Activated CD4-positive, alpha-beta T cell treated with anti-CD3 and anti-CD28 coated beads for 1 hour (primary cell): ENCODE data around the gene MYH7.
"Not testable (repeated sequence)": the region's sequence is repeated elsewhere in the genome, so short reads cannot be mapped to it uniquely, and the experiment has no call there.

Experiments
- DNase-seq: peaks from one replicate; pipeline ENCODE4 v3.0.0-alpha.2; 2020

The MYH7 gene

DNA sequence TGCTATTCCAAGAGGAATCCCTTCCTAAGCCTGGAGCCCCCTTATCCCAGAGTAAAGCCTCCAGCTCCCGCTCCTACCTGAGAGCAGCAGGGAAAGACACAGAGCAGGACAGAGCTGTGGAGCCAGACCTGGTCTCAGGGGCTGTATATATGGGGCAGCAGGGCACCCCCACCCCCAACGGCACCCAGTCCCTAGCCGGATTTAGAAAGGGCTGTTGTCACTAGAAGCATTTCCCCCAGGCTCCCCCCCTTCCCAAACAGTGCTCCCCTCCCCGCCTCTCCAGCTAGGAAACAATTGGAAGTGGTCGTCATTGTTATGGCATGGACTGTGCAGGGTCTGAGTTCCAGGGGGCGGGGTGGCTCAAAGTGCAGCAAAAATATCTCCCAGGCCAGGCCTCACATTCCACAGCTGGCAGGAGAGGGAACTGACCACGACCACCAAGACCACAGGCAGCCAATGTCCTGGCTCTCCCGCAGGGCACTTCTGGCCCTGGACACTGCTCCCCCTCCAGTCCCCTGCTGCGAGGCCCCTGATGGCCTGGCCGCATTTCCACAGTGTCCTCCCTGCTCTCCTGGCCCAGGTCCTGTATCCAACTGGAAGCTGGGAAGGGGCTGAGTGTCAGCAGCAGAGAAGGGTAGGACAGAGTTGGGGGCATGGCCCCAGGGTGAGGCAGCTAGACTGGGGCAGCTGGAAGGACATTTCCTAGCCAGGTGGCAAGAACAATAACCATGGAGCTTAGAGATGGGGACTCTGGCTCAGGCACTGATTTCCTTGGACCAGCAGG lies at the start of gene MYH7:
Gene MYH7 (minus strand): TSS at position 118 of the 784 bp plus-strand sequence. CDS start 1,928 bp downstream, outside the sequence.
- DNase-seq = no peak

DNA sequence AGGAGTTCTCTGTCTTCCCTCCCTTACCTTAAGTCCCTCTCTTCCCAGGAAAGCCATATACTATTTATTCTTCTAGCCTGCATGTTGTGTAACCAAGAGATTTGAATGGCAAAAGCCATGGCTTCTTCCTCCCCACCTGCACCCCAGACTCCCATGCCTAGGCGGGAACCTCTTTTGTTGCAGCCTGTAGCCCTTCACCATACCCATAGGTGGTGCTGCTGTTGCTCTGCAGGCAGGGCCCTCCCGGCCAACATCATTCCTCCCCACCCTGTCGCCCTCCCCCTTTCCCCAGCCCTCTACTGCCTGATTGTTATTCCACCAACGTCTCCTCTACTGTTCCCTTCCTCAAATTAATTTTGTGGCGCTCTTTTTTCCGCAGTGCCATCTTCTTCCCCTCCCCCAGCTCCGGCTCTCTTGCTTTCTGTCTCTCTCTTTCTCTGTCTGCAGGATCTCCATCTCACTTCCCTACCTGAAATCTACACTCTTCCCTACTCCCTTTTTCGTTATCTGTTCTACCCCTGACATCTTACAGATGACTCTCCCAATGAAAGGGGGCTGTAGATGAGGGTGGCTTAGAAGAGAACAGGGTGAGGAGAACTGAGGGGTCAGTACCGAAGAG lies 47.9 kb upstream of the MYH7 start:
- DNase-seq = no peak

DNA sequence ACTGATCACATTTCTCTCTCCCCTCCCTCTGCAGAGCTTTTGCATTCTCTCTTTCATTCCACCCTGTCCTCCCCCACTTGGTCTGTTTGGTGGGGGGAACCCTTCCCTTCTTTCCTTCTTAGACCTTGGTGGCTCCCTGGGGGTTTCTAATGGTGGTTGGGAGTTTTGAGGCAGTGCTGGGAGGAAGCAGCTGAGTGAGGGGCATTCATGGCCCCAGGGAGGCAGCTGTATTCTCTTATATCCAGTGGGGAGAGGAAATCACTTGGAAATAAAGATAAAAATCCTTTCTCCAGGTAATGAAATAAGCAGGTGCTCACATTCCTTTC lies 47.3 kb upstream of the MYH7 start:
- DNase-seq = no peak

DNA sequence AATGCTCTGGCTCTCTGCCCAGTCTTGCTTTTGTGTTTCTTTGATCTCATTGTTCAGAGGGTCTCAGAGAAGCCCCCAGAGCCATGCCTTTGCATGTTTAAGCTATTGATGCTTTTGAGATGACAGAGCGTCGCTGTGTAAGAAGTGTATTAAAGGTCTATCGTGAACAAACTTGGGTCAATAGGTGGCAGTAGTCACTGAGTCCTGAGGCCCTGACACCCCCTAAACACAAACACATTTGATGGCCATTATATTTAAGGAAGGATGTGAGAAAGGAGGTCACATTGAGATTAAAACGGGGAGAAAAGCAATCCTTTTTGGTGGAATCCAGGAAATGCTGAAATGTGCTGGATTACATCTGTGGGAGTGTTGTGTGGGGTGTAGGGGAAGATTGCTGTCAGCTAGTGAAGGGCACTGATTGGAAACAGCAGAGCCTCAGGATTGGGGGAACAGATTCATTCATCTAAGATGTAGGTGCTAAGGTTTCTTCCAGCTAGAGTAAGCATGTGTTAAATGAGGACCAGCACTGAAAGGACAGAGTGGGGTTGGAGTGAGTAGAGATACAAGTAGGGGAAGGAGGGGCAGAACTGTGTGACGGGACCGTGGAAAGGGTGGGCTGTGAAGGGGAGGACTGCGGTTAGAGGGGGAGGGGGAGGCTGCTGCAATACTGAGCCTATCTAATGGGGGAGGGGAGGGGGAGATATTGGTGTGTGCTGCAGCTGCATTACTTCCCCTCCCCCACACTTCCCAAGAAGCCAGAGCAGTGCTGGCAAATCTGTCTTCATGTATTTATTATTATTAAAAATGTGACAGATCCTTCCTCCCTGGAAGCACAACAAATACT lies 46.7 kb upstream of the MYH7 start:
- DNase-seq = no peak

DNA sequence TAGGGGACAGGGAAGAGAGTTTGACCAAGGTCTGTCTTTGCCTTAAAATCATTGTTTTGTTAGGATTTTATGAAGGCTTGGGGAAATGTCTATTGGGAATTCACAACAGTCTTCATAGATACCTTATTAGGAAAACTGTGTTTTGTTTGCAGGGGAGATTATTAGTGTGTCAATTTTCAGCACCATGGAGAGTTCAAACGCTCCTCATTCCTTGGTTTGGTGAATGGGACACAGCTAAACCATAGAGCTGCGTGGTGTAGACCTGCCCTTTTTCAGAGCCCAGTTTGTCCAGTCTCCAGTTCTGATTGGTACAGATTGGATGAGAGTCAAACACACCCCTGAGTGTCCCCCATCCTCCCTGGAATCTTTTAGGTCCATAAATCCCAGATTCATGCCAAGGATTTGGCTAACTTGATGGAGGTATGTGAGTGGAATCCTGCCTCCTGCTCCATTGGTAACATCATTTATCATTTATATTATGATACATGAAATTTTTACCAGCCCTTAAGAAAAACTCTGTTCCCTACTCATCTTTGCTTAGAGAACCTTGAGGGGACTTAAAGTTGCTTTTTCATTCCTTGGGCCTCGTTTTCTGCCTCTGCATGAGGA lies 46.0 kb upstream of the MYH7 start:
- DNase-seq = no peak

DNA sequence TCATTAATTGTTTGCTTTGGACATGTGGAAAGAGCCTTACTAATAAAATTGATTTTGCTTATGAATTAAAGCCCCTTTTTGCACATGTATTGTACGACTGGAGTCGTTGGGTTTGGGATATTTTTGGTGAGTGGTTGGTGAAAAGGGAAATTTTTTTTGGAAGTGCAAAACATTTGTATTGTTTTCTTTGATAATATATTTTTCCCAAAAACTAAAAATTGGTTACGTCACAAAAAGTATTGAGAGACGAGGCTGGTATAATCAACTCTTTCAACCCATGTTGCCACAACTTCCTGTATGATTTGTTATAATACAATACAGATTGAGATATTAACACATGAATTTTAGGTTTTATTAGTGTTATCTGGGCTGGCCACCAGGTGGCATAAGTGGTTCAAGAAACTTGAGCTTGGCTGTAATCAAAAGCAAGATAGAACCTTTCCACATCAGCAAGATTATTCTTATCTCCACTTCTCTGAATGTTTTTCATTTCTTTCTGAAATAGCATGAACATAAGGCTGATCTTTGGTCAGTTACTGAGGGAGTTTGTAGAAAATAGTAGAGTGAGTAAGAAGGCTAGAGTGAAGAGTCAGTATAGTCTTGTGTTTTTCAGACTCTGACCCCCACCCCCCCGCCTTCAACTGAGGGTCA lies 42.8 kb upstream of the MYH7 start:
- peak; percentile 38 for DNase-seq

DNA sequence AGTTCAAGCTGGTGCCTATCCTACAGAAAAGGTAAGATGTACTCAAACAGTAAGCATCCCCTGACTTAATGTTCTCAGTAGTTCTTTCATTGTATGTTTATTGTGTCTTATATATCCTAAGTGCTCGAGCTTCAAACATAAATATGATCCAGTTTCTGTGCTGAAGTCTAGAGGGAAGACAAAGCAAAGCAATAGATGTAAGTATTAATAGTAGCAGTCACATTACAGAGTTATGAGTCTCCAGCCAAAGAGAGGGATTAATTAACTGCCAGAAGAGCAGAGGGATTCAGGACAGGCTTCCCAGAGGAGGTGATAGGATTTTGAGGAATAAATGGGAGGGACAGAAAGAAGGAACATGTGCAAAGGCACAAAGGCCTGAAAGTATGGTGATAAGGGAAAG lies 35.5 kb upstream of the MYH7 start:
- DNase-seq = no peak

DNA sequence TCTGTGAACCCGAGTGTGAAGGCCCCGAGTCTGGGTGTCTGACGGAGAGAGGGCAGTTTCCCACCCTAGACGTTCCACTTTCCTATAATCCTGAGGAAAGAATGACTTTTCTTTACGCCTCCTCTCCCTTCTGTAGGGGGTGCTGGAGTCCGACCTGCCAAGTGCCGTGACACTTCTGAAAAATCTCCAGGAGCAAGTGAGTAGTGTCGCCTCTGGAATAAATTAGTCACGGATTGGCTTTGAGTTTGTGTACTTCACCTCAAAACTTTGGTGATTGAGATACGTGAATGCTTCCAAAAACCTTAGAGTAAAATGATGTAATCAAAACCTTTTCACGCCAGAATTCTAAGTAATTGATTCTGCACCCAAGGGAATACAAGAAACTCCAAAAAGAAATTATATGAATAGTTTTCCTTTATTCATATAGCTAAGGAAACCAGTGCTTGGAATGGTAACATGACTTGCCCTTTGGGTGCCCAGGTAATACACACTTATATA lies 34.5 kb upstream of the MYH7 start:
- no peak for DNase-seq

DNA sequence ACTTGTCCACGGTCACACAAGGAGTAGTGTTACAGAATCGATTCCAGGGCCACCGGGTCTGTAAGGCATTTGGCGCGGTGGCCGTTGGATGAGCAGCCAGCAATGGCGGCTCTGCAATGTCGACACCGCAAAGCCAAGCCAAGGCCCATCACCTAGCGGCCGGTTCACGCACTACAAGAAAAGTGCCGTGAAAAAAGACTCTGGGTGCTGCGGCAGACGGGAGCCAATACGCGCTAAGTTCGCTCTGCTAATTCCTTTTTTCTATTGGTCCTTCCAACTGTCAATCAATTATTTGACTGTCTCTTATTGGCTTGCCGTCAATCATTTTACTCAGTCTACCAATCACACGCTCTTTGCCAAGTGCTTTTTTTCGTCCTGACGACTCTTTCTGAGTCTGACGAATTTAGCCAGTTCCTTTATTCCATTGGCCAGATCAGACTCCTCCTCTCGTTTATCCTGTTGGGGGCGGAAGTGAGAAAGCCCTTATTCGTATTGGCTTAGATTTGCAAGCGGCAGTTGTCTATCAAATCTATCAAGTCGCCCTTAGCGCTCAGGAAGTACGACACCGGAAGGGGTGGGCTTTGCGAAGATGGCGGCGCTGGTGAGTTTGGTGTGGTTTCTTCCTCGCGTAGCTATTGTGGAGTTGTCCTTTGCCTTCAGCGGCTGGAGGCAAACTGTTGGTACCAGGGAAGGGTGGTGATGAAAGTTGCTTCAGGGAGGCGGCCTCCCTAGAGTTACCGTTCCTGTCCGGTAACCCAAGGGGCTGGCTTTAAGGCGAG lies 33.9 kb upstream of the MYH7 start, which contains the start of gene NGDN:
Gene NGDN (plus strand): TSS at position 577 of the 779 bp plus-strand sequence. CDS start 13 bp downstream, at position 590.
- DNase-seq = peak; percentile 83

DNA sequence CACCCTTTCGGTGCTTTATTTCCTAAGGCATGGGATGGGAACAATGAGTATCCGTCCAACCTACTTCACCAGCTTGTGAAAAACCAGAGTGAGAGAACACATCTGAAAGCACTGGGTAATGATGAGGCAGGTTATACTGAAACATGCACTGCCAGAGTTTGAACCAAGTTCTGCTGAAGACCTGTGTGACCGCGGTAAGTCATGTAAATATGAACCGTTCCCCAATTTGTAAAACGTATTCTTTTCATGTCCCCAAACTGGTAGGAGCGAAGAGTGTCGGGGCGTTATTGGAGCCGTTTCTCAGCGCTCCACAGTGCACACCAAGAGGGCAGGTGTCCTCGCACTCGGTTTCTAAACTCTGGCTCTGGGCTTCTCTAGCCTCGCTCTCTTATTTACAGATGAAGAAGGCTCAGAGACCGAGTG lies 33.3 kb upstream of the MYH7 start:
- no peak for DNase-seq

DNA sequence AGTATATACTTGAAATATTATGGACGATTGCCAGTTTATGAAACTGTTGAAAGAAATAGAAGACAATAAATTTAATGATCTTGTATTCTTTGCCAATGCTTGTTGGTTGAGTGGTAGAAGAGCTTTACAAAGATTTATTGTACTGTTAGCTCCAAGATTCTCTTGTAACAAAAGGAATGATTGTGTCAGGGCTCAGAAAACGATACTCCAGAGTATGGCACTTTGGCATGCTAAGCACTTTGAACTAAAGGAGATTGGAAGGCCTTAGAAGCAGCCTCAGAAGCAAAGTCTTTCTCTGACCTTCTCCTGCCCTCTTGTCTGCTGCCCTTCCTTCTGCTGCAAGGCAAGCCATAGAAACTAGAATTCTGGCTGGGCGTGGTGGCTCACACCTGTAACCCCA lies 29.8 kb upstream of the MYH7 start:
- no peak for DNase-seq

DNA sequence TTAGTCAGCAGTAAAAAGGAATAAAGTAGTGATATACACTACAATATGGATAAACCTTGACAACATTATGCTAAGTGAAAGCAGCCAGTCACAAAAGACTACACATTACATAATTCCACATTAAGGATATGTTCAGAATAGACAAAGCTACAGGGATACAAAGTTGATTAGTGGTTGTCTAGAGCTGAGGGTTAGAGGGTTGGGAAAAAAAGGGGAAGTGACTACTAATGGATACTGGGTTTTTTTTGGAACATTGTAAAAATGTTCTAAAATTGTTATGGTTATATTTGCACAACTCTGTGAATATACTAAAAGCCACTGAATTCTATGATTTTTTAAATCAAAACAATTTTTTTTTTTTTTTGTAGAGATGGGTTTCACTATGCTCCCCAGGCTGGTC lies 29.2 kb upstream of the MYH7 start:
- no peak for DNase-seq

DNA sequence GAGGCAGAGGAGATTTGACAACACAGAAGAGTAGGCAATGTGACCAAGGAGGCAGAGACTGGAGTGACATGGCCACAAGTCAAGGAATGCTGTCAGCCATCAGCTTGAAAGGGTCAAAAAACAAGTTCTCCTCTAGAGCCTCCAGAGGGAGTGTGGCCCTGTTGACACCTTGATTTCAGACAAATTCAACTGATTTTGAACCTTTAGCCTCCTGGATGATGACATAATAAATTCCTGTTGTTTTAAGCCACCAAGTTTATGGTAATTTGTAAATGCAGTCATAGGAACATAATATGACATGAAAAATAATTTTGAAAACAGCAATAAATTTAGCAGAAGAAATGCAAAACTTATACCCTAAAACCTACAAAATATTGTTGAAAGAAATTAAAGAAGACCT lies 25.5 kb upstream of the MYH7 start:
- DNase-seq = no peak

DNA sequence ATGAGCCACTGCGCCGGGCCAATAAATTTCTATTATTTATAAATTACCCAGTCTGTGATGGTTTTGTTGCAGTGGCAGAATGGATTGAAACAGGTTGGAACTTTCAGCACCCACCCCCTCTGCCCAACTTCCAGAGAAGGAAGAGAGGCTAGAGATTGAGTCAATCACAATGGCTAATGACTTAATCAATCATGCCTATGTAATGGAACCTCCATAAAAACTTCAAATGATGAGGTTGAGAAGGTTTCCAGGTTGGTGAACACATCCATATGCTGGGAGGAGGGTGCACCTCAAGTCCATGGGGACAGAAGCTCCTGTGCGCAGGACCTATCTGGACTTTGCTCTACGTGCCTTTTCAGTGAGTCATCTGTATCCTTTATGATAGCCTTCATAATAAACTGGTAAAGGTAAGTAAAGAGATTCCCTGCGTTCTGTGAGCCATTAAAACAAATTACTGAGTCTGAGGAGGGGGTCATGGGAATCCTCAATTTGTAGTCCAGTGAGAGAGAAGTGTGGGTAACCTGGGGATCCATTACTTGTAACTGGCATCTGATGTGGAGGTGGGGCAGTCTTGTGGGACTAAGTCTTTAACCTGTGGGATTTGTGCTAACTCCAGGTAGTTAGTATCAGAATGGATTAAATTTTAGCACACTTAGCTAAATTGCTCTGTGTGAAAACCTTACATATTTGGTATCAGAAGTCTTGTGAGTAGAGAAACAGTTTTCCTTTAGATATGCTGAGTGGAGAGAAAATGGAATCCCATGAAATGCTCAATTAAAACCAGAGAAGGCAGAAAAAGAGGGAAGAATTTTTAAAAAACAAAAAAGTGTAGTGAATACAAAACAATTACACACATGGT lies 22.4 kb upstream of the MYH7 start:
- no peak for DNase-seq

DNA sequence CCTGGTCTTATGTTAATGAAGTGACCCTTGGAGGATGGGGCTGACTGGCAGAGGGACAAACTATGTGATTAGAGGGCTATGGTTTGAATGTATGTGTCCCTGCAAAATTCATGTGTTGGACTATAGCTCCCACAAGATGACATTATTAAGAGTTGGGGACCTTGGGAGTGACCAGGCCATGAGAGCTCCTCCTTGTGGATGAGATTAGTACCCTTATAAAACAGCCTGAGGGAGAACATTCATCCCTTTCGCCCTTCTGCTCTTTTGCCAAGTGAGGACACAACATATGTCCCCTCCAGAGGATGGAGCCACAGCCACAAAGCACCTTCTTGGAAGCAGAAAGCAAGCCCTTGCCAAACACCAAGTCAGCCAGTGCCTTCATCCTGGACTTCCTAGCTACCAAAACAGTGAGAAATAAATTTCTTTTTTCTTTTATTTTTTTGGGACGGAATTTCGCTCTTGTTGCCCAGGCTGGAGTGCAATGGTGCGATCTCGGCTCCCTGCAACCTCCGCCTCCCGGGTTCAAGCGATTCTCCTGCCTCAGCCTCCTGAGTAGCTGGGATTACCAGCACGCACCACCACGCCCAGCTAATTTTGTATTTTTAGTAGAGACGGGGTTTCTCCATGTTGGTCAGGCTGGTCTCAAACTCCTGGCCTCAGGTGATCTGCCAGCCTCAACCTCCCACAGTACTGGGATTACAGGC lies 21.6 kb upstream of the MYH7 start:
- DNase-seq = not testable (repeated sequence)

DNA sequence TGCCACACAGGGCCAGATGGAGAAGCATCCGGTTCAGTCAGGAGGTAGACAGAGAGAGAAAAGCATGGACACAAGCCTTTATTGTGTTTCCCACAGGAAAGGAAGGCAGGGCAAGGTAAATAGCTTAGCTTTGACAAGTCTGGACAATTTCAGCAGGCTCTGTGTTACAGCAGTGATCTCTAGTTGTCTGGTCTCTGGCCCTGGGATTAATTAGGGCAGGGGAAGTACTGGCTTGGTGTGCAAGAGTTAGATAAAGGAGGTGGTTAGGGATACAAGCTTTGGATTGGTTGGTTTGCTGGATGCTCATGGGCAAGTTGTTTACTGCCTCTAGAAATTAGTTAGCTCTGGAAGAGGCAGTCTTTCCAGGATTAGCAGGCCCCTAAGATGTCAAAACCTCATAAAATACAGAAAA lies 19.0 kb upstream of the MYH7 start:
- DNase-seq = no peak

DNA sequence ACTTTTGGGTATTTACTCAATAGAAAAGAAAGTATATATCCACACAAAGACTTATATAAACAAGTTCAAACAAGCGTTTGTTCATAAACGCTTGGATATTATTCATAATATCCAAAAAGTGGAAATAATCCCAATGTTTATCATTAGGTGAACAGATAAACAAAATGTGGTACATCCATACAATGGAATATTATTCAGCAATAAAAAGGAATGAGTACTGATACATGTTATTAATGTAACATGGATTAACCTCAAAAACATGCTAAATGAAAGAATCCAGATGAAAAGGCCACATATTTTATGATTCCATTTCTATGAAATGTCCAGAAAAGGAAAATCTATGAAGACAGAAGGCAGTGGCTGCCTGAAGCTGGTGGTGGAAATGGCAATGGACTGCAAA lies 16.8 kb upstream of the MYH7 start:
- no peak for DNase-seq

DNA sequence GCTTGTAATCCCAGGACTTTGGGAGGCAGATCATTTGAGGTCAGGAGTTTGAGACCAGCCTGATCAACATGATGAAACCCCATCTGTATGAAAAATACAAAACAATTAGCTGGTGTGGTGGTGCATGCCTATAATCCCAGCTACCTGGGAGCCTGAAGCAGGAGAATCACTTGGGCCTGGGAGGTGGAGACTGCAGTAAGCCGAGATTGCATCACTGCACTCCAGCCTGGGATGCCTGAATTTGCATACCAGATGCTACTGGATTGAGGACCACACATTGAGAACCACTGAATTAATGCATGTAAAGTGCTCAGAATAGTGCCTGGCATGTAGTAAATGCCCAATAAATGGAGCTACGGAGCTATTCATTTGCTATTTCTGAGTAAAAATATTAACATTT lies 14.9 kb upstream of the MYH7 start:
- DNase-seq = no peak

DNA sequence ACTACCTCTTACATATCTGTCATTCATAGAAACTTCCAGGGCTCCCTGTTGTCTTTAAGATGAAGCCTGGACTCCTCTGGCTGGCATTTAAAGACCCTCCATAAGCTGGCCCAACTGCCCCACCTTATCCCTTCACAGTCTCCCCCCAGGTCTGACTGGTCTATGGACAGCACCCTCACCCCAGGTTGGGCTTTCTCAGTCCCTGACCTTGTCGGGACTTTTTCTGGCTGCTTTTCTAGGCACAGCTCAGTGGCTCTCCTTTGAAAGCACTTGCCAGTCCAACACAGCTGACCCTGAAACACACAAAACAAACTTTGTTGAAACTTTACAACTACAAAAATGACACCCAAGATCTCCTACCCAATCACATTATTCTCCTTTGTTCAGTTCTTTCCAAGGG lies 13.9 kb upstream of the MYH7 start:
- DNase-seq = no peak
